ENCODE measurements around the gene RGSL1.

- peak in 2 of 11 experiments; percentile 15 to 34 for TF ChIP-seq CTCF (IDR thresholded peaks at IDR 0.05 in 8 of 11, conservative IDR thresholded peaks at IDR 0.05 in 3 of 11)
- TF ChIP-seq POLR2A (IDR thresholded peaks at IDR 0.05): no peak
- no peak for TF ChIP-seq POLR2AphosphoS5 (IDR thresholded peaks at IDR 0.05)
These were observed 149.4 kb downstream of the RGSL1 start for GRCh38 chr1:182599339-182599738.

All from spleen (tissue), 7 donors.